Kidney epithelial cell (primary cell): ENCODE measurements around the gene DCAF5. TPM values are rescaled to one million over a fixed set of nuclear protein-coding genes. Genes with fewer than 3 reads are reported as not detected.

Experiments used
- DNase-seq: peaks from one replicate; pipeline ENCODE4 v3.0.0-alpha.2; 2010; ENCODE audit warnings: low read depth
- H3K27me3 ChIP-seq: 2 replicates; pipeline ENCODE4 v1.6.0; 2011; ENCODE audit warnings: low read length; ENCODE audit not compliant: control insufficient read depth, insufficient read depth
- H3K36me3 ChIP-seq: 2 replicates; pipeline ENCODE4 v1.5.1; 2011; ENCODE audit warnings: low read length; ENCODE audit not compliant: control insufficient read depth, insufficient read depth
- H3K4me3 ChIP-seq: 2 replicates; pipeline ENCODE4 v1.5.1; 2011; ENCODE audit warnings: low read depth, mild to moderate bottlenecking, control low read depth, low read length
- total RNA-seq: library from RNA; depleted of rRNA; stranded (reverse); fragments of >200 nt; gene quantifications from 2 replicates; pipeline ENCODE4 v1.2.3, GENCODE V29; 2015
- TF ChIP-seq, protein P1 (sequence below): IDR thresholded peaks from 2 replicates; pipeline ENCODE4 v1.5.1; 2011; ENCODE audit warnings: mild to moderate bottlenecking, moderate library complexity, low read length, control low read depth, inconsistent platforms; ENCODE audit not compliant: insufficient read depth, poor library complexity, severe bottlenecking

DCAF5 gene
- total RNA-seq, 1 donor from 2014 or later: 23.6 TPM

DNA sequence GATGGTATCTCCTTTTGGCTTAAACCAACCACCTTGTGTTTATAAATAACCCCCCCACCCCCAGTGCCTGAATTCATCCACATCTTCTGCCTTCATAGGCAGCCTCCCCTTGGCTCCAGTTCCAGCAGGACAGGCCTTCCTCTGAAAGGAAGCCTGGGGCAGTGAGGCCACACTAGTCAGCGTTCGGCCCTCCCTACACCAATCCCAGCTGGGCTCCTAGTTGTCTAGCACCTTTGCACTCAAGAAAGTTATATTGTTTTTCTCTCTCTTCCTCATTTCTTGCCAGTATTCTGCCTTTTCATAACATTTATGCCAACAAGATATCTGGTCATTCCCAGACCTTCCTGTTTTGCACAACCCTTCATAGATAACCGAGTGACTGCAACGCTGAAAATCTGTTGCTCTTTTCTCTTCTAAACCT lies 100.7 kb downstream of the DCAF5 start:
- DNase-seq: no peak
- TF ChIP-seq, protein P1, sequence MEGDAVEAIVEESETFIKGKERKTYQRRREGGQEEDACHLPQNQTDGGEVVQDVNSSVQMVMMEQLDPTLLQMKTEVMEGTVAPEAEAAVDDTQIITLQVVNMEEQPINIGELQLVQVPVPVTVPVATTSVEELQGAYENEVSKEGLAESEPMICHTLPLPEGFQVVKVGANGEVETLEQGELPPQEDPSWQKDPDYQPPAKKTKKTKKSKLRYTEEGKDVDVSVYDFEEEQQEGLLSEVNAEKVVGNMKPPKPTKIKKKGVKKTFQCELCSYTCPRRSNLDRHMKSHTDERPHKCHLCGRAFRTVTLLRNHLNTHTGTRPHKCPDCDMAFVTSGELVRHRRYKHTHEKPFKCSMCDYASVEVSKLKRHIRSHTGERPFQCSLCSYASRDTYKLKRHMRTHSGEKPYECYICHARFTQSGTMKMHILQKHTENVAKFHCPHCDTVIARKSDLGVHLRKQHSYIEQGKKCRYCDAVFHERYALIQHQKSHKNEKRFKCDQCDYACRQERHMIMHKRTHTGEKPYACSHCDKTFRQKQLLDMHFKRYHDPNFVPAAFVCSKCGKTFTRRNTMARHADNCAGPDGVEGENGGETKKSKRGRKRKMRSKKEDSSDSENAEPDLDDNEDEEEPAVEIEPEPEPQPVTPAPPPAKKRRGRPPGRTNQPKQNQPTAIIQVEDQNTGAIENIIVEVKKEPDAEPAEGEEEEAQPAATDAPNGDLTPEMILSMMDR: no peak
- H3K4me3 ChIP-seq: no peak overlapping the region
- H3K27me3 ChIP-seq: no peaks in the 10 kb centered on the region
- peaks cover 3% of the 10 kb centered on the region for H3K36me3 ChIP-seq

GRCh38 chr14:69050240-69051184 lies 102.4 kb downstream of the DCAF5 start:
- no peak overlapping the region for H3K4me3 ChIP-seq
- peaks cover 3% of the 10 kb centered on the region for H3K36me3 ChIP-seq
- TF ChIP-seq, protein P1: no peak
- no peak for DNase-seq
- H3K27me3 ChIP-seq: no peaks in the 10 kb centered on the region

DNA sequence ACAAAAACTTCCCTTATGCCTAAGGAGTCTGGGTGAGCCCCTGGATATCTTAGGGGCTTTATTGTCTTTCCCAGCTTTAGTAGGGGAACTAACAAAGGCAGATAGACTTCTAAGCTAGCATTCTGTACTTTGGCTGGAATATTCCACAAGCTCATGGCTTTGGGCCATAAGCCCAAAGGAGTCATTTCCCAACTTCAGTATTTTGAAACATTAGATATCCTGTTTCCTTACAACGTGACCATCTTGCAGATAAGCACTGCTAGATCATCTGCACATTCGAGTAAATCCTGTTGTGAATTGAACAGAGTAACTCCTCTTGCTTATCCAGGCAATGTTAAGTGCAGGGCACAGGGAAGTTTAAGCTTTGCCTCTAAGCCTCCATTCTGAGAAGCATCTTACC lies 103.2 kb downstream of the DCAF5 start:
- Histone ChIP-seq H3K36me3 (peaks cover 3% of the 10 kb centered on the region), H3K4me3 (no peak overlapping the region), H3K27me3 (no peaks in the 10 kb centered on the region)
- TF ChIP-seq, protein P1: no peak
- DNase-seq: no peak

- no peaks in the 10 kb centered on the region for H3K27me3 ChIP-seq
- DNase-seq: no peak
- TF ChIP-seq, protein P1: no peak
- no peak overlapping the region for H3K4me3 ChIP-seq
- no peaks in the 10 kb centered on the region for H3K36me3 ChIP-seq
Measured at GRCh38 chr14:69048456-69048855, 104.5 kb downstream of the DCAF5 start.

DNA sequence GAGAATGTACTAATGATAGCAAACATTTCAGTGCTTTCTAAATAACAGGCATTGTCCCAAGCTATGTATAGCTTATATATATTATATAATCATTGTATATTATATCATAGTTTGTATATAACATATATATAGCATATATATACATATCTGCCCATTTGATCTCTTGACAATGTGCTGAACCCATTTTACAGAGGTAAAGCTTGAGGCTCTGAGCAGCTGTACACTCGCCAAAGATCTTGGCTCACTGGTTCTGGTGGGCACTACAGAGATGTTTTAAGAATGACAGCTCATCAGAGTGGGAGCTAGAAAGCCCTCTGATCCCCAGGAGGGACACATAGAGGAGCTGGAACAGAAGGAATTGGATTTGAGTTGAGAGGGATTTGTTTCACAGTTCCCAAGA lies 105.7 kb downstream of the DCAF5 start:
- DNase-seq: no peak
- Histone ChIP-seq H3K4me3 (no peak overlapping the region), H3K27me3 (no peaks in the 10 kb centered on the region), H3K36me3 (no peaks in the 10 kb centered on the region)
- TF ChIP-seq, protein P1: no peak

DNA sequence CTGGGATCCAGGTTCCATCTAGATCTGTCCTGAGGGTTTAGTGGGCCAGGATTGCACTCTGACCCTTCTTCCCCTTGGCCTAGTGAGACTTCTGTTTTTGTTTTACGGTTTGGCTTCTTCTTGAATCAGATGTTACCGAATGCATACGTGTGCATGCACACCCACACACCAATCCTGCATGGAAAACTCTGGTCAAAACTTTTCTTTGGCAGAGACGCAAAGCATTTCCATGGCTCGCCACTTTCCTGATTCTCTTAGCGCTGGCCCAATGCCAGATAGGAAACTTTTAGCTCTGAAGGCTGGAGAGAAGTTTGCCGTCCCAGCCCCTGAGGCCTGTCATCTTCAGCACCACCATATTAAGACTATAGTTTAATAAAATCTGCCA lies 106.5 kb downstream of the DCAF5 start:
- TF ChIP-seq, protein P1: no peak
- Histone ChIP-seq H3K36me3 (no peaks in the 10 kb centered on the region), H3K4me3 (no peak overlapping the region), H3K27me3 (no peaks in the 10 kb centered on the region)
- no peak for DNase-seq
